M059J (cell line): ENCODE data around the gene GRIK4. TPM values are rescaled to one million over a fixed set of nuclear protein-coding genes. Genes with fewer than 3 reads are reported as not detected.

ENCODE experiments used
- DNase-seq: peaks from one replicate; pipeline ENCODE4 v3.0.0-alpha.2; 2012; ENCODE audit warnings: low read depth
- total RNA-seq: library from RNA; depleted of rRNA; stranded (reverse); fragments of >200 nt; shearing (Covaris generic); gene quantifications from 2 replicates; pipeline ENCODE4 v1.2.3, GENCODE V29; 2014

Gene GRIK4
- total RNA-seq, 1 experiment from 2014 or later, result 0.07 TPM

- DNase-seq, result no peak
These were observed 14.0 kb downstream of the GRIK4 start for GRCh38 chr11:120525261-120526171.

GRCh38 chr11:120526241-120526640, 14.7 kb downstream of the GRIK4 start:
- DNase-seq, result no peak

GRCh38 chr11:120527111-120527761, 15.7 kb downstream of the GRIK4 start:
- DNase-seq, result peak; percentile 45

GRCh38 chr11:120528749-120529148, 17.2 kb downstream of the GRIK4 start:
- no peak for DNase-seq

GRCh38 chr11:120529214-120529613, 17.7 kb downstream of the GRIK4 start:
- DNase-seq, result no peak

GRCh38 chr11:120529911-120530310, 18.4 kb downstream of the GRIK4 start:
- DNase-seq, result no peak

- peak; percentile 69 for DNase-seq
These were observed 20.7 kb downstream of the GRIK4 start for GRCh38 chr11:120532082-120532831.

- DNase-seq, result peak; percentile 53
These were observed 21.3 kb downstream of the GRIK4 start for GRCh38 chr11:120532832-120533196.

GRCh38 chr11:120536091-120536796, 24.7 kb downstream of the GRIK4 start:
- no peak for DNase-seq

GRCh38 chr11:120536797-120537169, 25.2 kb downstream of the GRIK4 start:
- DNase-seq, result no peak

GRCh38 chr11:120537996-120538395, 26.4 kb downstream of the GRIK4 start:
- no peak for DNase-seq

GRCh38 chr11:120538707-120539106, 27.2 kb downstream of the GRIK4 start:
- no peak for DNase-seq

GRCh38 chr11:120539667-120540369, 28.3 kb downstream of the GRIK4 start:
- DNase-seq, result peak; percentile 96

- no peak for DNase-seq
These were observed 29.4 kb downstream of the GRIK4 start for GRCh38 chr11:120540744-120541465.

GRCh38 chr11:120543521-120544215, 32.1 kb downstream of the GRIK4 start:
- no peak for DNase-seq

- DNase-seq, result no peak
These were observed 34.3 kb downstream of the GRIK4 start for GRCh38 chr11:120545813-120546212.

- DNase-seq, result peak; percentile 98
These were observed 35.0 kb downstream of the GRIK4 start for GRCh38 chr11:120546312-120547205.

GRCh38 chr11:120547316-120547715, 35.8 kb downstream of the GRIK4 start:
- DNase-seq, result peak; percentile 61
